Duodenal mucosa (tissue), 2 donors: Measurements from ENCODE around the gene FAM181A.

Experiments
- H3K27ac ChIP-seq: one replicate; pipeline ENCODE4 v1.7.0; 2013; ENCODE audit warnings: low read depth, low read length
- H3K27me3 ChIP-seq, 2 donors: one replicate each; pipeline ENCODE4 v1.7.0; 2013; ENCODE audit warnings: low read length in 2 of 2, control low read depth in 1 of 2; ENCODE audit not compliant: insufficient read depth in 2 of 2, control insufficient read depth in 1 of 2
- H3K36me3 ChIP-seq, 2 donors: one replicate each; pipeline ENCODE4 v1.7.0; 2013; ENCODE audit warnings: low read length in 2 of 2, control low read depth in 1 of 2; ENCODE audit not compliant: insufficient read depth in 2 of 2, control insufficient read depth in 1 of 2
- H3K4me1 ChIP-seq, 2 donors: one replicate each; pipeline ENCODE4 v1.7.0; 2013; ENCODE audit warnings: low read length in 2 of 2, control low read depth in 1 of 2; ENCODE audit not compliant: insufficient read depth in 2 of 2, control insufficient read depth in 1 of 2
- H3K4me3 ChIP-seq, 2 donors: one replicate each; pipeline ENCODE4 v1.7.0; 2013; ENCODE audit warnings: low read length in 2 of 2, low read depth in 1 of 2
- H3K9ac ChIP-seq, 2 donors: one replicate each; pipeline ENCODE4 v1.7.0; 2013; ENCODE audit warnings: low read length in 2 of 2, low read depth in 1 of 2
- H3K9me3 ChIP-seq, 2 donors: one replicate each; pipeline ENCODE4 v1.7.0; 2013; ENCODE audit warnings: low read length in 2 of 2, control low read depth in 1 of 2; ENCODE audit not compliant: control insufficient read depth in 1 of 2

The FAM181A gene

DNA sequence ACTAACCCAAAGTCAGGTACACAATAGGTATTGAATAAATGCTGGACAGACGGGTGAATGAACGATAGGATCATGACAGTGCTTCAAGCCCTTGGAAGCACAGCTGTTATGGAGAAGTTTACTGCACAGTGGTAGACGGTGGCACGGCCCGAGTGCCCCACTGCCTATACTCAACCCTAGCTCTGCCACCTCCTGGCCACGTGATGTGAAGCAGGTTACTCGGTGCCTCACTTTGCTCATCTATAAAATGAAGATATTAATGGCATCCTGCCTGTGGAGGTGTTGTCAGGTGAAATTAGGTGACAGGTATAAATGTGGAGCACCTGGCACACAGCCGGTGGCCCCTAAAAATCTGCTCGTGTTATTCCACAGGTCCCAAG, 43.4 kb downstream of the FAM181A start:
- H3K36me3 ChIP-seq: no peaks in the 10 kb centered on the region
- peak overlapping the region; percentile 35 to 69 for H3K9ac ChIP-seq
- no peak overlapping the region for H3K27ac ChIP-seq
- H3K4me3 ChIP-seq: peak overlapping the region; percentile 55 to 74
- no peaks in the 10 kb centered on the region for H3K9me3 ChIP-seq
- H3K4me1 ChIP-seq: peaks cover 55 to 57% of the 10 kb centered on the region in 2 donors
- H3K27me3 ChIP-seq: no peaks in the 10 kb centered on the region

DNA sequence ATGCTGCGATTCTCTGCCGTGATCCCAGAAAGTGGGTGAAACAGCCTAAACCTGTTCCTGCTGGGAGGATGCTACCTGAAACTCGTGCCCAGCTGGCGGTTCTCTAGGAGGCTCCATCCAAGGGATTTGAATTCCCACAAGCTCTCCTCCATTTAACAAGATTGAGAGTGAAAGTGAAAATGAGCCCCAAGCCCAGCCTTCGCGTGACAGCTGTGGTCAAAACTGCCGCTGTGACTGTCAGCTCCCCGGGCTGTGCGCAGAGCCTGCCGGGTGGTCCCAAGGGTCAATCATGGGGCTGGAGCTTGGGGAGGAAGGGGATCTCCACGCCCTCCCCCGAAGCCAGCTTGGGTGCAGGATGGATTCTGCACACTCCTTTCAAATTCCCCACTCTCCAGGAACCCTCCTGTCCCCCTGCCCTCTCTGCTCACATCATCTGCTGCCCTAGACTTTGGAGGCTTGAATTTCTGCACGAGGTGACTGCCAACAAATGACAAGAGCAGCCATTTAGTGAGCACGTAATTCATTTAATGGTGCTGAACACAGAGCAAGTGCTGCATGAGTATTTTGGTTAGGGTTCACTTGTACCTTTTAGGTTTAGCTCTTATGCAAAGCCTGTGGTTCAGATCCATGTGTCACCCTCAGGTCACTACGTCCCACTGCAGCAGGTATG, 44.0 kb downstream of the FAM181A start:
- no peak overlapping the region for H3K27ac ChIP-seq
- no peaks in the 10 kb centered on the region for H3K27me3 ChIP-seq
- peaks cover 54 to 61% of the 10 kb centered on the region in 2 donors for H3K4me1 ChIP-seq
- peak overlapping the region; percentile 55 to 74 for H3K4me3 ChIP-seq
- peak overlapping the region; percentile 35 to 69 for H3K9ac ChIP-seq
- H3K9me3 ChIP-seq: no peaks in the 10 kb centered on the region
- no peaks in the 10 kb centered on the region for H3K36me3 ChIP-seq

DNA sequence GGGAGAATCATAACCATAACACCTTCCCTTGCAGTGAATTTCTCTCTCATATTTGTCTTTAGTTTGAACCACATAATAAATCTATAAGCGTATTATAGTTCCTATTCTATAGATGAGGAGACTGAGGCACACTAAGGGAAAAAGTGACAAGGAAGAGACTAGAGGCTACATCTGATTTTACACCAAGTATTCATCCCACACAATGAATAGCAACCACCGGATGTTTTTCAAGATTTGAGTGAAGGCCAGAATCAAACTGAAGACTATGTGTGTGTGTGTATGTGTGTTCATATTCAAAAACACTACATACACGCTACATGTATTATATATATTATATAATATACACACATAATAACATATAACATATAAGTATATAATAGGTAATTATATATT, 44.5 kb downstream of the FAM181A start:
- Histone ChIP-seq H3K9ac (peak overlapping the region; percentile 35 to 69), H3K4me1 (peaks cover 51 to 63% of the 10 kb centered on the region in 2 donors), H3K4me3 (peak overlapping the region; percentile 55 to 74)

DNA sequence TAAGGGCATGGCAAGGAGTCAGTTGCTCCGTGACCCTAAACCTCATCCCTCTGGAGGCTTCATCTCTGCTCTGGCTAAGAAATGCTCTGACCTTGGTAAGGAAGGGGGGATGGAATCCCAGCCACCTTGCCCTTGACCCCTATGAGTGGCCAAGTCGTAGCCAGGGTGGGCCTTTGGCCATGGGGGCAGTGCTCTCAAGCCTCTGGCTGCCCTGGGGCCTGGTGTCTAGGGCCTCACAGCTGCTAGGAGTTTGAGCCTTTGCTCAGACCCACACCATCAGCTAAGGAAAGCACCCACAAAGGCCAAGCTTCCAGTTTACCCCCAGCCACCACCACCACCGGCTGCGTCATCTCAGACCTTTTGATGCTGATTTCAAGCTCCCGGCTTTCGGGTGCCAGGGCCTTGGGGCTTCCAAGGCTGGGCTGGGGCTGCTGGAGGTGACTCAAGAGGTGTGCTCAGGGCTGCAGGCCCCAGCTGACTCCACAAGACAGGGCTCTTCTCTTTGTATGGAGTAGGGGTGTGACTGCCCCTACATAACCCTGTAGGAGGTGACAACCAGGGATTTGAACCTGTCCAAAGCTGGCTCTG, 45.6 kb downstream of the FAM181A start:
- peak overlapping the region in 1 of 2 donors; percentile 38 for H3K9ac ChIP-seq
- peaks cover 51 to 64% of the 10 kb centered on the region in 2 donors for H3K4me1 ChIP-seq
- no peaks in the 10 kb centered on the region for H3K9me3 ChIP-seq
- no peaks in the 10 kb centered on the region for H3K36me3 ChIP-seq
- H3K27ac ChIP-seq: no peak overlapping the region
- H3K4me3 ChIP-seq: no peak overlapping the region
- no peaks in the 10 kb centered on the region for H3K27me3 ChIP-seq

More for the DNA sequence above, 44.5 kb downstream of the FAM181A start:
- Histone ChIP-seq H3K9me3 (no peaks in the 10 kb centered on the region), H3K27ac (no peak overlapping the region), H3K27me3 (no peaks in the 10 kb centered on the region), H3K36me3 (no peaks in the 10 kb centered on the region)

DNA sequence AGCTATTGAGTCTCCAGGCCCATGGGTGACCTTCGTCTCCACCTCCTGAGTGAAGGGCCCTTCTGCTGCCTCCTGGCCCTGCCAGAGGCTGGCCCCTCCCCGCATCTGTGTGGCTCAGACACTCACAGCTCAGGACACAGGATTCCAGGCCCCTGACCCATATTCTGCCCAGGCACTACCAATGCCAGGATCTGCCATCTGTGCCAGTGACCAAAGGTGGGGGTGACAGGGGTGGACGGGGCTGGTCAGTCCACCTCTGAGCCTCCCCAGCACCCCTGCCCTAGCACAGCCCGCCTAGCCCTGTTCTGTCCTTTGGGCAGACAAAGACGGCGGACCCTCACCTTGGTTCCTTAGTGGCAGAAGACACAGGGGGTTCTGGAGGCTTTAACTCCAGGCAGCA, 46.5 kb downstream of the FAM181A start:
- no peaks in the 10 kb centered on the region for H3K27me3 ChIP-seq
- no peak overlapping the region for H3K9ac ChIP-seq
- H3K4me3 ChIP-seq: no peak overlapping the region
- no peaks in the 10 kb centered on the region for H3K9me3 ChIP-seq
- H3K27ac ChIP-seq: no peak overlapping the region
- H3K36me3 ChIP-seq: no peaks in the 10 kb centered on the region
- H3K4me1 ChIP-seq: peaks cover 49 to 67% of the 10 kb centered on the region in 2 donors

DNA sequence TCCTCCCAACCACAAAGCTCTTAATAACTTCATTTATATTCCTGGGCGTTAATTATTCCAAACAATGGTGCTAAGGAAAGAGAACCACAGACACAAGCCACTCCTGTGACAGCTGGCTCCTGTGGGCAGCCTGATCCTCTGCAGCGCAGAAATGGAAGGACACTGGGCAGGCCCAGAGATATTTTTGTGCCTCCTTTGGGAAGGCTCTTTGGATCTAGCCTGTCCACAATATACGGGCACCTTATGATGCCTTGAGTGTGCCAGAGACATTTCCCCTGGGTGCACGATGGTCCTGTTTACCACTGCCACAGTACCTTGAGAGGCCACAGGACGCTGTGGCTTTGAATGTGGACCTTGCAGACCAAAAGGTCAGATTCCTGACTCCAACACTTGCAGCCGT, 47.2 kb downstream of the FAM181A start:
- Histone ChIP-seq H3K9me3 (no peaks in the 10 kb centered on the region), H3K9ac (peak overlapping the region; percentile 1 to 32), H3K4me3 (peak overlapping the region; percentile 38 to 53), H3K27ac (no peak overlapping the region), H3K36me3 (no peaks in the 10 kb centered on the region), H3K27me3 (no peaks in the 10 kb centered on the region), H3K4me1 (peaks cover 47 to 70% of the 10 kb centered on the region in 2 donors)

DNA sequence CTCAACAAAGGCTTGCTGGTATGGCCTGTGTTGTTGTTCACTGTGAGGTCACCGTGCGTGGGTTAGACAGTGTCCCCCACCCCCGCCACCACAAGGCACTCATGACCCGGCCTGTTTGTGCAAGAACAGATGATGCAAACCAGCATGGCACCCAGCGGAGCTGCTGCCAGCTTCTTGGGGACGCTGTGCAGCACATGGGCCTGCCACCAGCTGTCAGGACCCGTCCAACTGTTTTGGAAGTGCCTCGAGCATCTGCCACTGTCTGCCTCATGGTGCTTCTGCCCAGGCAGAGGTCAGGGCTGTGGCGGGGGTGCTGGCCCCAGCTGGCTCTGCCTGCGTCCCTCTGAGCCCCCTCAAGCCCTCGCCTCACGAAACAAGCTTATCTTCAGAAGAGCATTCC, 47.7 kb downstream of the FAM181A start:
- peaks cover 41 to 66% of the 10 kb centered on the region in 2 donors for H3K4me1 ChIP-seq
- H3K4me3 ChIP-seq: peak overlapping the region; percentile 41 to 53
- H3K27ac ChIP-seq: no peak overlapping the region
- H3K9ac ChIP-seq: no peak overlapping the region
- H3K9me3 ChIP-seq: no peaks in the 10 kb centered on the region
- H3K27me3 ChIP-seq: no peaks in the 10 kb centered on the region
- H3K36me3 ChIP-seq: no peaks in the 10 kb centered on the region

DNA sequence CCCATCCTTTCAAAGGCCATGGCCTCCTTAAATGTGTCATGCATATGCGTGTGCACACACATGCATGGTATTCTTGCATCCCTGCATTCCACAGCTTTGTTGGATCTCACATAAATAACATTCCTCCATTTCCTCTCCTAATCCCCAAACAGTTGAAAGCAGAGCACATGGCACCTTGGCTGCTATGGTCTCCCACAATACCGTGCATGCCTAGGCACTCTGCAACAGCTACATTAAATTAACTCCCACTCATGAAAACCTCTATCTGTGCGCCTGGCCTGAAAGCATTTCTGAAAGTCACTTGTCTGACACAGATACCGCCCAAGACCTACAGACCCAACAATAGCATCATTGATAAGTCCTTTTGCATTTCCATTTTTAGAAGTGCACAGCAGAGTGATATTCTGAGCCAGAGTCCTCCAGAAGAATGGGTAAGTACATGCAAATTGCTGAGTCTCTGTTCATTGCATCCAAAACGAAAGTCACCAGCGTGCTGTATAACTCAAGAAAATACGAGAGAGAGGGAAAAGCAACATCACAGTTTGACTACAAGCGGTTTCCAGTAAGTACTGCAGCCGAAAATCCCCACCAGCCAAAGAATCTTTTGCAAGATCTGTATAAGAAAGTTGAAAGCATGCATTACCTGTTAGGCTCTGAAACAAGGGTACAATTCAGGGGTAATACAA, 48.8 kb downstream of the FAM181A start:
- Histone ChIP-seq H3K9ac (peak overlapping the region; percentile 26 to 42), H3K36me3 (no peaks in the 10 kb centered on the region), H3K4me3 (peak overlapping the region; percentile 41 to 53), H3K4me1 (peaks cover 36 to 57% of the 10 kb centered on the region in 2 donors), H3K9me3 (no peaks in the 10 kb centered on the region), H3K27me3 (no peaks in the 10 kb centered on the region), H3K27ac (peak overlapping the region; percentile 39)

DNA sequence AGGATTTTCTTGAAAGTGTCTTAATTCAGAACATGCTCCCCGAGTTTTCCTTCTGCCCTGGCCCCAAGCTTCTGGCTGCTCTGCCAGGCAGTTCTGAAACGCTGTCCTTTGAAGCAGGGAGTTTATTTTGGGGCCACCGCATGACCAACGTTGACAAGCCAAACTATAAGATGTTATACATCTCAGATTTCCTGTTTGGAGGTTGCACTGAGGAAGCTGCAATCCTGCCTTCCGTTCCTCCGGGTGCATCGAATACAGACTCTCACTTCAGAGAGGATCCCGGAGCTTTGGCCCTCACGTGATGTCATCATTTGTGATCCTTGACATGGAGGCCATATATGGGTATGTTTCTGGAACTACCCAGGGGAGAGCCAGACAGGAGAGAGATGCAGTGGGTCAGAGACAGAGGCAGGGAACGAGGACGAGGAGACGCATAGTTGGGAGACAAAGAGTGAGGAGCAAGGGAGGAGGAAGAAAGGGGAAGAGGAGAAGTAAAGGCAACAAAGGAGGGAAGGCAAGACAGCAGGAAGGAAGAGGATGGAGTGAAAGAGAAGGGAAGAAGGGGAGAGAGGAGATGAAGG, 49.4 kb downstream of the FAM181A start, which contains the start of gene ASB2:
TSS of gene ASB2 (minus strand) at position 94 of the 581 bp plus-strand sequence. CDS start 12,031 bp downstream, outside the sequence.
- Histone ChIP-seq H3K9ac (peak within 1 kb of the TSS; percentile 26 to 42), H3K4me3 (peak within 1 kb of the TSS; percentile 41 to 53)

DNA sequence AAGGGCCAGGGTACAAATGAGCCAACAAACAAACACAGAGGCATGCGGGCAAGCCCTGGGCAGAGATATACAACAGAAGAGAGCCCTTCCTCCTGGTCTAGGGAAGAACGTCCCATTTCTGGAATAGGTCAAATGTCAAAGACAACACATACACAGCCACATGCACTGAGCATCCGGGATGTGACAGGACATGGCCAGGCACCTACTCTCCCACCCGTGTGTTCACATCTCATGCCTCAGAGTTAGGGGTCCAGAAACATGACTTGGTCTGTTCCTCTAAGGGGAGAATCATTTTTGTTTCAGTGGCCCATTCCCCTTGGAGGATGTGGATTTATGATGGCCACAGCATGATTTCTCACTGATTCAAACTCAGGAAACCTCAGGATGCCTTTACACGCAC, 50.0 kb downstream of the FAM181A start:
- Histone ChIP-seq H3K36me3 (no peaks in the 10 kb centered on the region), H3K4me3 (peak overlapping the region in 1 of 2 donors; percentile 53), H3K9ac (peak overlapping the region; percentile 26 to 42), H3K9me3 (no peaks in the 10 kb centered on the region), H3K27me3 (no peaks in the 10 kb centered on the region), H3K4me1 (peaks cover 30 to 47% of the 10 kb centered on the region in 2 donors), H3K27ac (no peak overlapping the region)

More for the DNA sequence above, 49.4 kb downstream of the FAM181A start, which contains the start of gene ASB2:
- Histone ChIP-seq H3K4me1 (peaks cover 31 to 50% of the 10 kb centered on the region in 2 donors), H3K36me3 (no peaks in the 10 kb centered on the region), H3K27ac (peak within 1 kb of the TSS; percentile 39), H3K27me3 (no peaks in the 10 kb centered on the region), H3K9me3 (no peaks in the 10 kb centered on the region)
